Lung microvascular endothelial cell (primary cell): ENCODE results near the gene AMIGO1. TPM values are rescaled to one million over a fixed set of nuclear protein-coding genes. Genes with fewer than 3 reads are reported as not detected.
A peak's percentile ranks its signal among the peaks of the same experiment; 100 is the strongest.

ENCODE experiments used
- DNase-seq, 2 donors: peaks; one replicate each; pipeline versions ENCODE4 v3.0.0 to v3.0.0-alpha.2; 2010; ENCODE audit warnings: low read depth in 2 of 2
- total RNA-seq: library from RNA; depleted of rRNA; stranded (reverse); fragments of >200 nt; gene quantifications from 2 replicates; pipeline ENCODE4 v1.2.1, GENCODE V29; 2014

AMIGO1 gene
- total RNA-seq, 1 donor from 2014 or later: 1.4 TPM

GRCh38 chr1:109502364-109502851, 7.1 kb downstream of the AMIGO1 start:
- no peak for DNase-seq

- no peak for DNase-seq
Observed at GRCh38 chr1:109501644-109502363, 7.7 kb downstream of the AMIGO1 start.

GRCh38 chr1:109500941-109501381, 8.6 kb downstream of the AMIGO1 start:
- no peak for DNase-seq

- DNase-seq: peak; percentile 40 to 70
Observed at GRCh38 chr1:109499661-109500536, 9.6 kb downstream of the AMIGO1 start.

GRCh38 chr1:109499081-109499480, 10.4 kb downstream of the AMIGO1 start:
- no peak for DNase-seq

- peak; percentile 49 to 79 for DNase-seq
Observed at GRCh38 chr1:109498161-109498801, 11.2 kb downstream of the AMIGO1 start.

- DNase-seq: no peak
Observed at GRCh38 chr1:109497449-109498160, 11.9 kb downstream of the AMIGO1 start.

- DNase-seq: no peak
Observed at GRCh38 chr1:109495738-109496137, 13.8 kb downstream of the AMIGO1 start.

GRCh38 chr1:109493805-109494539, 15.6 kb downstream of the AMIGO1 start, which contains the start of gene CYB561D1:
CYB561D1 (plus strand) TSS chr1:109494094; CDS start chr1:109494140, 46 bp downstream.
- DNase-seq: peak; percentile 86 to 88

- no peak for DNase-seq
Observed at GRCh38 chr1:109493227-109493626, 16.3 kb downstream of the AMIGO1 start.

GRCh38 chr1:109492779-109493178, 16.7 kb downstream of the AMIGO1 start:
- DNase-seq: peak in 1 of 2 donors; percentile 47

- DNase-seq: no peak
Observed at GRCh38 chr1:109491372-109491771, 18.2 kb downstream of the AMIGO1 start.

GRCh38 chr1:109490934-109491302, 18.6 kb downstream of the AMIGO1 start:
- no peak for DNase-seq

- DNase-seq: peak; percentile 68 to 72
Observed at GRCh38 chr1:109490029-109490933, 19.2 kb downstream of the AMIGO1 start.

- no peak for DNase-seq
Observed at GRCh38 chr1:109488696-109489095, 20.8 kb downstream of the AMIGO1 start.

- DNase-seq: no peak
Observed at GRCh38 chr1:109488201-109488600, 21.3 kb downstream of the AMIGO1 start.

GRCh38 chr1:109487261-109487660, 22.3 kb downstream of the AMIGO1 start:
- no peak for DNase-seq

GRCh38 chr1:109485001-109485400, 24.5 kb downstream of the AMIGO1 start:
- DNase-seq: no peak

- DNase-seq: no peak
Observed at GRCh38 chr1:109484519-109484975, 25.0 kb downstream of the AMIGO1 start.
